ENCODE measurements around the gene KIAA0753. TPM values are rescaled to one million over a fixed set of nuclear protein-coding genes. Genes with fewer than 3 reads are reported as not detected.

The KIAA0753 gene
- total and polyA plus RNA-seq, 2 of the 13 experiments (the other 11 are each of a cell fraction or from before 2014, with no cell fraction given): 5.2 to 9.1 TPM

GRCh38 chr17:6578491-6578890 is 62.0 kb downstream of the KIAA0753 start:
- POLR2A ChIA-PET: no interaction called here
- Histone ChIP-seq H3K4me3 (replicated peaks in 1 of 3; ENCODE audit: insufficient read depth in 1 of 3, low read depth in 2 of 3, low read length in 3 of 3) (no peak overlapping the region), H3K36me3 (replicated peaks in 1 of 2; ENCODE audit: control insufficient read depth in 1 of 2, insufficient read depth in 2 of 2, low read length in 2 of 2) (peaks cover 10 to 23% of the 10 kb centered on the region in 2 experiments; a peak in 4 of 5 replicates), H3K27me3 (ENCODE audit: control insufficient read depth in 1 of 2, insufficient read depth in 2 of 2, low read length in 2 of 2) (no peaks in the 10 kb centered on the region), H3K27ac (ENCODE audit: extremely low read length, insufficient read depth, low read length) (no peak overlapping the region), H3K9ac (ENCODE audit: insufficient read depth, low read depth, low read length) (no peak overlapping the region), H2AFZ (ENCODE audit: low read length) (no peak overlapping the region), H3K4me2 (ENCODE audit: low read depth, low read length) (no peak overlapping the region), H3K79me2 (ENCODE audit: insufficient read depth, low read length) (no peaks in the 10 kb centered on the region), H3K4me1 (ENCODE audit: insufficient read depth, low read length) (no peaks in the 10 kb centered on the region), H3K9me3 (ENCODE audit: low read length) (no peaks in the 10 kb centered on the region), H4K20me1 (ENCODE audit: insufficient read depth, low read length) (no peaks in the 10 kb centered on the region)
- FAIRE-seq (no peak), ATAC-seq (no peak), DNase-seq (ENCODE audit: low spot score) (no peak)
- TF ChIP-seq ELF4 (CRISPR knock-in tag; IDR thresholded peaks at IDR 0.05; ENCODE audit: borderline replicate concordance): no peak
- no peak for TF ChIP-seq NFYB (CRISPR knock-in tag; IDR thresholded peaks at IDR 0.05)
- no peak for TF ChIP-seq ZBTB20 (CRISPR knock-in tag; IDR thresholded peaks at IDR 0.05; ENCODE audit: borderline replicate concordance, low read depth)
- TF ChIP-seq GATAD1 (CRISPR knock-in tag; IDR thresholded peaks at IDR 0.05): no peak
- TF ChIP-seq FOXP4 (CRISPR knock-in tag; IDR thresholded peaks at IDR 0.05): no peak
- no peak for TF ChIP-seq PRPF4 (IDR thresholded peaks at IDR 0.05; ENCODE audit: low read depth, low read length, poor library complexity, severe bottlenecking)
- no peak for TF ChIP-seq PREB (CRISPR knock-in tag; IDR thresholded peaks at IDR 0.05)
- TF ChIP-seq ZNF224 (CRISPR knock-in tag; IDR thresholded peaks at IDR 0.05): no peak
- TF ChIP-seq AGO1 (IDR thresholded peaks at IDR 0.05; ENCODE audit: low read depth, low read length, poor library complexity, severe bottlenecking): no peak
- TF ChIP-seq RORA (CRISPR knock-in tag; IDR thresholded peaks at IDR 0.05): no peak
- TF ChIP-seq BHLHE40 (IDR thresholded peaks at IDR 0.05; ENCODE audit: low read length): no peak
- no peak for TF ChIP-seq KIAA2018 (CRISPR knock-in tag; IDR thresholded peaks at IDR 0.05; ENCODE audit: borderline replicate concordance)
- TF ChIP-seq PHF8 (CRISPR knock-in tag; IDR thresholded peaks at IDR 0.05): no peak
- WGBS (ENCODE audit: low lambda C conversion rate): 97% methylated on average over 6 of the region's 6 CpGs
- CTCF ChIA-PET (ENCODE audit: low intra/inter-chr PET ratio, low total read pairs): no interaction called here
- intact Hi-C loops (cut with micrococcal nuclease; ENCODE audit: unreplicated experiment) (no loop called here), in situ Hi-C loops (cut with HindIII; ENCODE audit: extremely low pct_ligation_motif_present, low pct_unique_long_range_greater_than_20kb) (no loop called here)
- BruUV-seq (replicated peaks): no TSS peak
